Testis (tissue), 2 donors: ENCODE measurements around the gene ZNF281.

Source experiments
- POLR2A ChIP-seq: fragments of 450-650 bp; IDR thresholded peaks from one replicate; pipeline ENCODE4 v1.6.1; 2017; ENCODE audit warnings: antibody characterized with exemption, mild to moderate bottlenecking, moderate library complexity
- TF ChIP-seq, protein P1 (sequence below), 3 experiments: fragments of 450-650 bp in 2 of 3; fragments of 200-600 bp in 1 of 3; sonication (generic) in 1 of 3; IDR thresholded peaks; one replicate each; pipeline ENCODE4 v1.5.1; 2016 to 2019; ENCODE audit warnings: antibody characterized with exemption in 3 of 3, mild to moderate bottlenecking in 2 of 3, moderate library complexity in 1 of 3

DNA sequence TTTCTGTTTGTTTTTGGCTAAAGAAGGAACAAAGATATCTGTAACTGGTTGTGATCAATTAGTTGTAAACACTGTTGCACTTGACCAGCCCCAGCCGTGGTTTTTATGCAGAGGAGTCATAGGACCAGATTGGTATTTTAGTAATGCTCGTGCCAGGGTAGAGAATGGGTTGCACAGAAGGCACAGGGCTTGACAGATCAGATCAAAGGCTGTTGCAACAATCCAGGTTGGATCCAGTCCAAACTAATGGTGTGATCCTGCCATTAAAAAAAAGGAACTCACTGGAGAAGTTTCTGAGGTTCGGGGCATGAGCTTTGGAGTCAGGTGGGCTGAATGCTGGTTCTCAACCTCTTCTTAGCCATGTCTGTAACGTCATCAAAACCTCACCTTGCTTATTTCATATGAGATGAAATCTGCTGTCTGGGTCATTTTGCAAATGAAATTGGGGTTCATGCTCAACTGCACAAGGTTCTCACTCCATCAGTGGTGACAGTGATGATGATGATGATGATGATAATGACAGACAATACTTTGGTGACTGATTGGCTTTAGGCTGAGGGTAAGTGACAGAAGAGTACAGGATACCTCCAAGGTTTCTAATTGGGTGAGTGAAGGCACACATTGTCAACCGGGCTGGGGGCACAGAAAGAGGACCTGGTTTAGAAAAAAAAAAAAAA, 43.1 kb downstream of the ZNF281 start:
- TF ChIP-seq, protein P1, sequence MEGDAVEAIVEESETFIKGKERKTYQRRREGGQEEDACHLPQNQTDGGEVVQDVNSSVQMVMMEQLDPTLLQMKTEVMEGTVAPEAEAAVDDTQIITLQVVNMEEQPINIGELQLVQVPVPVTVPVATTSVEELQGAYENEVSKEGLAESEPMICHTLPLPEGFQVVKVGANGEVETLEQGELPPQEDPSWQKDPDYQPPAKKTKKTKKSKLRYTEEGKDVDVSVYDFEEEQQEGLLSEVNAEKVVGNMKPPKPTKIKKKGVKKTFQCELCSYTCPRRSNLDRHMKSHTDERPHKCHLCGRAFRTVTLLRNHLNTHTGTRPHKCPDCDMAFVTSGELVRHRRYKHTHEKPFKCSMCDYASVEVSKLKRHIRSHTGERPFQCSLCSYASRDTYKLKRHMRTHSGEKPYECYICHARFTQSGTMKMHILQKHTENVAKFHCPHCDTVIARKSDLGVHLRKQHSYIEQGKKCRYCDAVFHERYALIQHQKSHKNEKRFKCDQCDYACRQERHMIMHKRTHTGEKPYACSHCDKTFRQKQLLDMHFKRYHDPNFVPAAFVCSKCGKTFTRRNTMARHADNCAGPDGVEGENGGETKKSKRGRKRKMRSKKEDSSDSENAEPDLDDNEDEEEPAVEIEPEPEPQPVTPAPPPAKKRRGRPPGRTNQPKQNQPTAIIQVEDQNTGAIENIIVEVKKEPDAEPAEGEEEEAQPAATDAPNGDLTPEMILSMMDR (IDR thresholded peaks at IDR 0.05) = no peak
- TF ChIP-seq POLR2A = no peak
